CD4-positive, alpha-beta T cell treated with Interleukin-12 subunit alpha and Interleukin-12 subunit beta, for 1 hour (primary cell): ENCODE measurements around the gene C1orf53.
"Not testable (repeated sequence)": the region's sequence is repeated elsewhere in the genome, so short reads cannot be mapped to it uniquely, and the experiment has no call there.

Experiments used
- DNase-seq: peaks from one replicate; pipeline ENCODE4 v3.0.0-alpha.2; 2020

C1orf53 gene

GRCh38 chr1:197922070-197922390, 19.6 kb downstream of the C1orf53 start:
- no peak for DNase-seq

DNA sequence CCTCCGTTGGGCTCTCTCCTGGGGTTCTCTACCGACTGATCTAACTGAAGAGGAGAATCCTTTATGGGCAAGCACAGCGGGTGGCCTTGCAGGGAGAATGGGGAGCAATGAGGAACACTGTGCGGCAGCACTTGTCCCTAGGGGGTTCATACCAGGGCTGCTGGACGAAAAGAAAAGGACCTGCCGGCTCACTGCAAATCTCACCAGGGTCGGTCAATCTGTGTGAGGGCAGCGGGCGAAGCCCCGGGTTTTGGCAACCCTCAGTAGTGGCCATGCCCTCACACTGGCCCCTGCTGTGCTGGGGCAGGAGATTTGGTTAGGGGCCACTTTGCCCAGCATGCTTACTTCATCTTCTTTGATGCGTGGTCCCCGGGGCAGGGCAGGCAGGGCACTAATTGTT, 20.6 kb downstream of the C1orf53 start:
- no peak for DNase-seq

- DNase-seq: peak; percentile 51
Measured at GRCh38 chr1:197924516-197925123, 22.2 kb downstream of the C1orf53 start.

DNA sequence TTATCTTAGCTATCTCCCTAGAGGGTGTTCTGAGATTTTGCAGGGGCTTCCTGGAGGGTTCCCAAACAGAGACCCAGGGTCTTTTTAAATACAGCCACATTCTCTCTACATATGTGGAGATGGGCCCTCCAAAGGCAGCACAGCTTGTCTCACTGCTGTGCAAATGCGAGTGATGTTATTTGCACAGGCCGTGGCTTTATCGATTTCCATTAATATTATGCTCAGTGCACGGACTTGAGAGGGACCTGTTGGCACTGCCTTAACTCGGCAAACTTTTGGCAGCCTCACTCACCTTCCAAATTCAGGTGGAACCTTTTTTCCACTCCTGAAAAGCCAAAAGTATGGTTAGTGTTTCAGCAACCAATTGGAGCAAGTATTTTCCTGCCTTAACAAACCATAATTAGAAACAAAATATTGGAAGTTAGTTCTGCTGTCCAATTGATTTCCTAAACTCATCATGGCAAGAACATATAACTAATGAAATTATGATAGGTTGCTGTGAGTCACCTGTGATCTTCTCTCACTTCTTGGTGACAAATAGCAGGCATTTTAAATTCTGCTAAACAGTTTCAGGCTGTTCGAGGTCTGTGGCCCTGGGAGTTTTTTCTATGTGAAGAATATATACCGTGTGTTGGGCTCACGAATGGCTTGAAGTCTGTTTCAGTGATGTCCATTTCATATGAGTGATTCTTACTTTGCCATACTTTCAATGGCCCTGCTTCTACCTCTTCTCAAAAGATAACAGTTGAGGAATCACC, 25.7 kb downstream of the C1orf53 start:
- no peak for DNase-seq

DNA sequence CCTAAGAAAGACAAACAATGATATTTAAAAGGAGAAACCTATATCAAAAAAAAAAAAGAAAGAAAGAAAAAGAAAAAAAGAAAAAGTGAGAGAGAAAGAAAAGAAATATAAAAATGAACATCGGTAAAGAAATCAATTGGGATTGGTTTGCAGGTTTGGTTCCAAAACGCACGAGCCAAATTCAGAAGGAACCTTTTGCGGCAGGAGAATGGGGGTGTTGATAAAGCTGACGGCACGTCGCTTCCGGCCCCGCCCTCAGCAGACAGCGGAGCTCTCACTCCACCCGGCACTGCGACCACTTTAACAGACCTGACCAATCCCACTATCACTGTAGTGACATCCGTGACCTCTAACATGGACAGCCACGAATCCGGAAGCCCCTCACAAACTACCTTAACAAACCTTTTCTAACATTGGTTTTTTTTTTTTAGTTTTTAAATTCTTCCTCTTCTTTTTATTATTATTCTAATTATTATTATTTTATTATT, 26.5 kb downstream of the C1orf53 start:
- DNase-seq: no peak

DNA sequence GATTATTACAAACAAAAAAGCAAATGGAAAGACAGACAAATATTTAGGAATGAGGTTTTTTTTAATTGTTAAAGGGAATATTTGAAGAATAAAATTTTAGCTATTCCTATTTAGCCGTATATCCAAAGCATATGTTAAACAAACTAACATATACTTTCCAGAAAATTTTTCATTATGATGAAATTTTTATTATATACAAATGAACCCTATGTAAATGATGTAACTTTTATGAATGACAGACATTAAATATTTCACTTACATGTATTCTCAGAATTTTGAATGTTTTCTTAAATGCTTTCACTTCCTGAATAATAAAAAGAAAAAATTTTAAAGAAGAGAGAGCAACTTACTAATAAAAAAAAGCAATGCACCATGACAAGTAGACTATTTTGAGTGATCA, 30.6 kb downstream of the C1orf53 start:
- no peak for DNase-seq

DNA sequence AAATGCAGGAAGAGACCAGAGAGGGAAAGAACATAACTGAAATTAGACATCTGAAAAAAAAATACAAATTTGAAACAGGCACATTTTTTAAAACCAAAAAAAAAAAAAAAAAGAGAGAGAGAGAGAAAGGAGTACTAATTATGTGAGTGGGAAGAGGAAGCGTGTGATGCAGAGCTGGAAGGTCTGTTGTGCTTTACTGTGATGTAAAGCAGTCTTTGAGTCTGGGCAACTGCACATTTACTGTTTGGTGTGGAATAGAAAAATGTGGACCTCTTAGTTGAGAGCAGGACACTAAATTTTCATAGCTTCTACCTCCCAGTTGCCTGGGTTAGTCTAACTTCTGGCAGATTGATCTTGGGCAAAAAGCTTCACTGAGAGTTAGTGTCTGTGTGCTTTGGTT, 31.2 kb downstream of the C1orf53 start:
- no peak for DNase-seq

- DNase-seq: no peak
Measured at GRCh38 chr1:197937381-197937780, 35.0 kb downstream of the C1orf53 start.

DNA sequence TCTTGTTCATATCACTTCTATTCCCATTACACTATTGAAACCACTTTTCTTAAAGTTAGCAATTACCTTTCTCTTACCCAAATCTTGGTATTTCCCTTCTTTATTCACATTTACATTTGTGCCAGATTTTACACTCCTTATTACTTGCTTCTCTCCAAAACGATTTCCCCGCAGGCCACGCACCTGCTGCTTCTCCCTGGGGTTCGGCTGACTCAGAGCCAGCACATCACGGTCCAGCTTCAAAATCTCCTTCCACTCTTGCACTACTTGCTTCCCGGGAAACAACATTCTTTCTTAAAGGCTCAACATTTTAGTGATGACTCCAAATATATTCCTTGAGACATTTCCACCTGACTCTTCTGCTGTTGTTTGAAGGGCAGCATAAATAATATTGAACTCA, 35.5 kb downstream of the C1orf53 start:
- DNase-seq: no peak

- not testable (repeated sequence) for DNase-seq
Measured at GRCh38 chr1:197939159-197939980, 36.9 kb downstream of the C1orf53 start.

- DNase-seq: no peak
Measured at GRCh38 chr1:197942042-197942441, 39.6 kb downstream of the C1orf53 start.

- DNase-seq: no peak
Measured at GRCh38 chr1:197944485-197944884, 42.1 kb downstream of the C1orf53 start.

- peak; percentile 24 for DNase-seq
Measured at GRCh38 chr1:197948926-197949899, 46.8 kb downstream of the C1orf53 start.

DNA sequence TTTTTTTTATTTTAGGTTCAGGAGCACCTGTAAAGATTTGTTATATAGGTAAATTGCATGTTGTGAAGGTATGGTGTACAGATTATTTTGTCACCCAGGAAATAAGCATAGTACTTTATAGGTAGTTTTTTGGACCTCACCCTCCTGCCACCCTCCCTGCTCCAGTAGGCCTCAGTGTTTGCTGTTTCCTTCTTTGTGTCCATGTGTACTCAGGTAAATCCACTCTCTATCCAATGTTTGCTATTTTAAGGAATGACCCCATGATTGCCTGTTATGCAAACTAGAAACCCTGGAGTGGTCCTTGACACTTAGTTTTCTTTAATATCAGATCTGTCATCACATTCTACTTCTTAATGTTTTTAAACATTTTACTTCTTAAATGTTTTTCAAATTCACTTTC, 48.7 kb downstream of the C1orf53 start:
- DNase-seq: no peak

- no peak for DNase-seq
Measured at GRCh38 chr1:197951617-197952175, 49.3 kb downstream of the C1orf53 start.

DNA sequence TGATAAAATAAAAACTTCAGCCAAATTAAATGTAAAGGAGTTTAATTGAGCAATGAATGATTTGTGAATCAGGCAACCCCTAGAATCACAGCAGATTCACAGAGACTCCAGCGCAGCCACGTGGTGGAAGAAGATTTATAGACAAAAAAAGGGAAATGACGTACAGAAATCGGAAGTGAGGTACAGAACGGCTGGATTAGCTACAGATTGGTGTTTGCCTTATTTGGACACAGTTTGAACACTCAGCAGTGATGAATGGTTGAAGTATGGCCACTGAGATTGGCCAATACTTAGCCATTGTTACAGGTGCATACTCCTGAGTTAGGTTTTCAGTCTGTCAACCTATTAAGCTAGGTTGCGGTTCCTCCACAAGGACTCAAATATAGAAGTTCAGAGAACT, 51.0 kb downstream of the C1orf53 start:
- DNase-seq: not testable (repeated sequence)

GRCh38 chr1:197954718-197955418, 52.4 kb downstream of the C1orf53 start:
- no peak for DNase-seq

DNA sequence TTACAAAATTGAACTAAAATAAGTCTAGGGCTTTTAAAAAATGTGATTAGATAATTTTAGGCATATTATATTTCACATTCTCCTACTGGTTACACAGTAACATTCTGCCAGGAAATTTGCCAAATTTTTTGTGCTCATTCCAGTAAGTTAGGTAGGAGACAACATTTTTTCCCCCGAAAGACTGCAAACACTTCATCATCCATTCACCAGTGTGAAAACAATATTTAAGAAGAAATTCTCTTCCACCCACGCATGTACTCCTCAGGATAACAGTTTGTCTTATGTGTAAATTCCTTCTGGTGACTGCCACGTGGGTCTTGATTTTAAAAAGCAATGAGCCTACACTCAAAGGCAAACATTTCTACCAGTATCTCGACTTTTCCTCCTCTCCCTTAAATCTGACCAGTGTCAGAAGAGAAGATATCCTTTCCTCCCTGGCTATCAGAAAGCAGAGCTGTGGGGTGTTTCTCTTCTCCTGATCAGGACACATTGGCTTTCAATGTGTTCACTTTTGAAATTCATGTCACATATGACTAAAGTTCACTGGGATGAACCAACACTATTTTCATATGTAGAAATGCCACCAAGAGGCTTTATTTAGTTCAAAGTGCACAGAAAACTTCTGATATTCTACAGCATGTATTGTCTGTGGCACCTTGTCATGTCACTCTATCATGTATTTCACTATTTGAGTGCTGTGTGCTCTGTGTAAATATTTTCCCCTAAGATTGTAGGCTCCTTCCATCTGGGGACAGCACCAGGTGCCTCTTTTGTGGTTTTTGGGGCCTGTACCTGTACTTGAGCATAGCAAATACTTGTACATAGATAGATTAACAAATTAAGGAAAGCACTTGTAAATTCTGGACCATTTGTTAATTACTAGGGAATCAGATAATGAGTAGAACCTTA, 53.3 kb downstream of the C1orf53 start:
- no peak for DNase-seq
